Activated CD8-positive, alpha-beta memory T cell treated with anti-CD3 and anti-CD28 coated beads, Interleukin-2, amount 50 U/mL, for 4 hours (primary cell): ENCODE measurements around the gene CHCHD1.
"Not testable (repeated sequence)": the region's sequence is repeated elsewhere in the genome, so short reads cannot be mapped to it uniquely, and the experiment has no call there.

ENCODE experiments used
- DNase-seq: peaks from one replicate; pipeline ENCODE4 v3.0.0-alpha.2; 2020

CHCHD1 gene

GRCh38 chr10:73796035-73796434 is 14.2 kb downstream of the CHCHD1 start:
- DNase-seq = not testable (repeated sequence)

GRCh38 chr10:73796766-73797165 is 14.9 kb downstream of the CHCHD1 start:
- DNase-seq = no peak

- DNase-seq = no peak
These were observed 15.6 kb downstream of the CHCHD1 start for GRCh38 chr10:73797324-73798025.

- DNase-seq = no peak
These were observed 16.2 kb downstream of the CHCHD1 start for GRCh38 chr10:73798087-73798486.

- DNase-seq = no peak
These were observed 17.2 kb downstream of the CHCHD1 start for GRCh38 chr10:73798927-73799560.

- no peak for DNase-seq
These were observed 18.2 kb downstream of the CHCHD1 start for GRCh38 chr10:73799899-73800559.

- DNase-seq = no peak
These were observed 18.9 kb downstream of the CHCHD1 start for GRCh38 chr10:73800560-73801252.

- no peak for DNase-seq
These were observed 19.4 kb downstream of the CHCHD1 start for GRCh38 chr10:73801253-73801590.

- no peak for DNase-seq
These were observed 20.6 kb downstream of the CHCHD1 start for GRCh38 chr10:73802276-73802991.

- DNase-seq = no peak
These were observed 21.9 kb downstream of the CHCHD1 start for GRCh38 chr10:73803680-73804286.

GRCh38 chr10:73806176-73806950 is 24.5 kb downstream of the CHCHD1 start:
- no peak for DNase-seq

- no peak for DNase-seq
These were observed 25.6 kb downstream of the CHCHD1 start for GRCh38 chr10:73807471-73807870.

- DNase-seq = no peak
These were observed 26.4 kb downstream of the CHCHD1 start for GRCh38 chr10:73808021-73808815.

GRCh38 chr10:73809061-73809818 is 27.4 kb downstream of the CHCHD1 start:
- no peak for DNase-seq

- no peak for DNase-seq
These were observed 28.5 kb downstream of the CHCHD1 start for GRCh38 chr10:73810358-73810734.

GRCh38 chr10:73810735-73811465 is 29.1 kb downstream of the CHCHD1 start:
- DNase-seq = peak; percentile 53

GRCh38 chr10:73812657-73813056 is 30.8 kb downstream of the CHCHD1 start:
- DNase-seq = no peak

- DNase-seq = no peak
These were observed 31.5 kb downstream of the CHCHD1 start for GRCh38 chr10:73813333-73813732.

- no peak for DNase-seq
These were observed 32.5 kb downstream of the CHCHD1 start for GRCh38 chr10:73814276-73814895.
